Mucosa of rectum (tissue), 2 donors: ENCODE results near the gene OTUD4.

Source experiments
- H3K27ac ChIP-seq, 2 donors: one replicate each; pipeline ENCODE4 v1.7.0; 2013; ENCODE audit warnings: inconsistent platforms in 2 of 2, low read depth in 2 of 2, low read length in 2 of 2
- H3K27me3 ChIP-seq, 2 donors: one replicate each; pipeline ENCODE4 v1.7.0; 2013; ENCODE audit warnings: low read length in 2 of 2; ENCODE audit not compliant: control insufficient read depth in 2 of 2, insufficient read depth in 2 of 2
- H3K36me3 ChIP-seq, 2 donors: one replicate each; pipeline ENCODE4 v1.7.0; 2013; ENCODE audit warnings: low read length in 2 of 2; ENCODE audit not compliant: control insufficient read depth in 2 of 2, insufficient read depth in 2 of 2
- H3K4me1 ChIP-seq, 2 donors: one replicate each; pipeline ENCODE4 v1.7.0; 2013; ENCODE audit warnings: low read length in 2 of 2, mild to moderate bottlenecking in 1 of 2; ENCODE audit not compliant: control insufficient read depth in 2 of 2, insufficient read depth in 2 of 2
- H3K4me3 ChIP-seq, 2 donors: one replicate each; pipeline ENCODE4 v1.7.0; 2013; ENCODE audit warnings: low read length in 2 of 2
- H3K9ac ChIP-seq, 2 donors: one replicate each; pipeline ENCODE4 v1.7.0; 2013; ENCODE audit warnings: low read length in 2 of 2, low read depth in 1 of 2, mild to moderate bottlenecking in 1 of 2
- H3K9me3 ChIP-seq, 2 donors: one replicate each; pipeline ENCODE4 v1.7.0; 2013; ENCODE audit warnings: low read length in 2 of 2; ENCODE audit not compliant: control insufficient read depth in 2 of 2
- donor health status: healthy.
- donor health status: Normal muscosa, but diverticular disease.

OTUD4 gene

DNA sequence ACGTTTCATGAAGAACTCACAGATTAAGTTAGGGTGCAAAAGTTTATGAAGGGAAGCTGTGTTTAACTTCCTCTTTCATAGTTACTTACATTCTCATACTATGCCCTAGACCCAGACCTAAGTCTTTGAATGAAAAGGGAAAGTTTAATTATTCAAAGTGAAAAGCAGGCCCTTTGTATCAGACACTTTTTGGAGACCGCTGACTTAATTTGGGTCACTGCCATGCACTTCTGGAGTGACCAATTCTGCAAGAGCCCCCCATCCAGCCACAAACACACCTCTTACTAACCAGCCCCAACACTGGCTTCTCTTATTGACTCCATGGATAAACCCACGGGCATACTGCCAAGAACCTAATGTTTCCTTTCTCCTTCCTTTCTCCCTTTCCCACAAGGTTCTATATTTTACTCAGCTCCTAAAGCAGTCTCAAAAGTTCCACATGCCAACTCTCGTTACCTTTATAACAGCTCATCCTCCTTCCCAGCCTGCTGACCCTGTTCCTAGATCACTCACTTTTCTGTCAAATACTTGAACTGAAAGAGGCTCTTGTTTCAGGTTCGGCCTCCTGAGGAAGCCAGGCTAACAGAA, 47.8 kb downstream of the OTUD4 start:
- H3K9me3 ChIP-seq: no peaks in the 10 kb centered on the region
- H3K9ac ChIP-seq: no peak overlapping the region
- no peaks in the 10 kb centered on the region for H3K27me3 ChIP-seq
- no peak overlapping the region for H3K4me3 ChIP-seq
- peaks cover 4 to 16% of the 10 kb centered on the region in 2 donors for H3K36me3 ChIP-seq
- no peaks in the 10 kb centered on the region for H3K4me1 ChIP-seq
- no peak overlapping the region for H3K27ac ChIP-seq

DNA sequence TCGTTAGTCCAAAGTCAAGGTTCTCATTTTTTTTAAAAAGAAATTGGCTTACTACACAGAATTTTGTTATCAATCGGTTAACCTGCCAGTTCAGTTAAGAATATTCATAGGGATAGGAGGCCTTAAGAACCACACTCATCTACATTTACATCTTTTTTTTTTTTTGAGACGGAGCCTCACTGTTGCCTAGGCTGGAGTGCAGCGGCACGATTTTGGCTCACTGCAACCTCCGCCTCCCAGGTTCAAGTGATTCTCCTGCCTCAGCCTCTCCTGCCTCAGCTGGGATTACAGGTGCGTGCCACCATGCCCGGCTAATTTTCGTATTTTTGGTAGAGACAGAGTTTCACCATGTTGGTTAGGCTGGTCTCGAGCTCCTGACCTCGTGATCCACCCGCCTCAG, 48.5 kb downstream of the OTUD4 start:
- Histone ChIP-seq H3K27me3 (no peaks in the 10 kb centered on the region), H3K27ac (no peak overlapping the region)

DNA sequence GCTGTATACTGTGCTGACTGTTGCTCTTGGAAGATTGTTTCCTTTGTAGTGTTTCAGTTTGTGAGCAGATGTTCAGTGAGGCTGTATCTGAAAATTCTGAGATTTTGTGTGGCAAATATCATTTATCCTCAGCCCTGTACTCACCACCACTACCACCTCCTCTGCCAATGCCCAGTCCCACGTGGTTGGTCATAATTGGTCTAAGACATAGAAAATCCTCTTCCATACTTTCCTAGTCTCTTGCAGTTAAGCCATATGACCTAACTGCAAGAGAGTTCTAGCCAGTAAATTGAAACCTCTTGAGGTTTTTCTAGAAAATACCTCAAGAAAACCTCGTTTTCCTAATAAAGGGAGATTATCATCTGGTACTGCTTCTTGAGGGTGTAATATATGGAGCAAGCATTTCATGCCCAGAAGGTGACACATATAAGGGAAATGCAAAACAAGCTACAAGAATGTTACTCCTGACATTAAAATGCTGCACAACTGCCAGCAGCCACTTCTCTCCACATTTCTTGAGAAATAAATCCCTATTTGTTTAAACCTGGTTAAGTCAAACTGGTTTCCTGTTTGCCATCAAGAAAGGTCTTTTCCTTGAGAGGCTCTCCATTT, 49.5 kb downstream of the OTUD4 start:
- Histone ChIP-seq H3K9ac (no peak overlapping the region), H3K4me3 (no peak overlapping the region), H3K9me3 (no peaks in the 10 kb centered on the region), H3K27me3 (no peaks in the 10 kb centered on the region), H3K4me1 (no peaks in the 10 kb centered on the region), H3K36me3 (peaks cover 12 to 29% of the 10 kb centered on the region in 2 donors), H3K27ac (no peak overlapping the region)

More for the DNA sequence above, 48.5 kb downstream of the OTUD4 start:
- H3K4me3 ChIP-seq: no peak overlapping the region
- no peak overlapping the region for H3K9ac ChIP-seq
- no peaks in the 10 kb centered on the region for H3K4me1 ChIP-seq
- H3K36me3 ChIP-seq: peaks cover 5 to 20% of the 10 kb centered on the region in 2 donors
- H3K9me3 ChIP-seq: no peaks in the 10 kb centered on the region

DNA sequence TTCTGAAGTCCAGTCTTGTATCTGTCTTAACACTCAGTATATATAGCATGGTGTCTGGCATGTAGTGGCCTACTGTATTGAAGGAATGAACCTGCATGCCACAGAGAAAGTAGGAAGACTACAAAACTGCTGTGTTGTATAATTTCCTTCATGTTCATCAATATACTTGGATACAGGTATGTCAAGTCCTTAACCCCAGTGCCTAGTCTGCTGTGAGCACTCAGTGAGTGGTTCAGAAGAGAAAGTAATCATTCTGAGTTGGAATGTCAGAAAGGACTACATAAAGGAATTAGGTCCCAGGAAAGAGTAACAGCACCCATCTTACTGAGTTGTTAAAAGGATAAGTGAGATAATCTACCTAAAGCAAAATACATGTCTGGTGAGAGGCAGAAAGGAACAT, 50.3 kb downstream of the OTUD4 start:
- no peak overlapping the region for H3K27ac ChIP-seq
- peaks cover 14 to 36% of the 10 kb centered on the region in 2 donors for H3K36me3 ChIP-seq
- no peaks in the 10 kb centered on the region for H3K27me3 ChIP-seq
- no peak overlapping the region for H3K9ac ChIP-seq
- no peaks in the 10 kb centered on the region for H3K9me3 ChIP-seq
- no peaks in the 10 kb centered on the region for H3K4me1 ChIP-seq
- no peak overlapping the region for H3K4me3 ChIP-seq

DNA sequence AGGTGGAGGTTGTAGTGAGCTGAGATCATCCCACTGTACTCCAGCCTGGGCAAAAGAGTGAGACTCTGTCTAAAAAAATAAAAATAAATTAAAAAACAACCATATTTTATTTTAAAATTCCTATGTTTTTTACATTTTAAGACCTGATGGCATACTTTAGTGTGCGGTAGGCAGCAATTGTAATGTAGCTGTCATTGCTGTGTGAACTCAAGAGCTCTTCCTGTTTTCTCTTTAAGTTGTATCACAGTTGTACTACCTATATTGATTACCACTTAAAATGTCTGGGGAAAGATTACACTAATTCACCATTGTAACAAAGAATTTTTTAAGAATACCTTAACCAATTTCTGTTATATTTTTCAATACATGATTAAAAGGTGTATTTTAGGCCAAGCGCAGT, 55.0 kb downstream of the OTUD4 start:
- no peaks in the 10 kb centered on the region for H3K9me3 ChIP-seq
- H3K27me3 ChIP-seq: no peaks in the 10 kb centered on the region
- H3K36me3 ChIP-seq: peaks cover 36 to 66% of the 10 kb centered on the region in 2 donors
- no peak overlapping the region for H3K9ac ChIP-seq
- no peak overlapping the region for H3K4me3 ChIP-seq
- no peaks in the 10 kb centered on the region for H3K4me1 ChIP-seq
- no peak overlapping the region for H3K27ac ChIP-seq

DNA sequence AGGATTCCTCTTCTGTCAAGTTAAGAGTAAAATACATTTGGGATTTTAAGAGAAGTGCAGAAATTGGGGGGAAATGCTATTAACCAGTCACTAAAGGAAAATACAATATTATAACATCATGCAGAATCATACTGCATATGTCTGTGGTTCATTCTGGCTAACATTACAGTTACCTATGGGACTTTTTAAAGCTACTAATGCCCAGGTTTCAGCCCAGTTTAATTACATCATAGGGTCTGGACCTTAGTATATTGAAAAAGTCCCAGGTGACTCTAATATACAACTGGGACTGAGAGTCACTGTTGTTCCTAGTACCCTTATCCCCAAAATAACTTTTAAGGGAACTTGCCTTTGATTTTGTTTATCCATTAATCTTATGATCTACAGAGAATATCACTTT, 72.3 kb downstream of the OTUD4 start:
- Histone ChIP-seq H3K27ac (no peak overlapping the region), H3K4me1 (no peaks in the 10 kb centered on the region), H3K9me3 (no peaks in the 10 kb centered on the region), H3K36me3 (peaks cover 49 to 66% of the 10 kb centered on the region in 2 donors), H3K4me3 (no peak overlapping the region), H3K27me3 (no peaks in the 10 kb centered on the region), H3K9ac (no peak overlapping the region)

DNA sequence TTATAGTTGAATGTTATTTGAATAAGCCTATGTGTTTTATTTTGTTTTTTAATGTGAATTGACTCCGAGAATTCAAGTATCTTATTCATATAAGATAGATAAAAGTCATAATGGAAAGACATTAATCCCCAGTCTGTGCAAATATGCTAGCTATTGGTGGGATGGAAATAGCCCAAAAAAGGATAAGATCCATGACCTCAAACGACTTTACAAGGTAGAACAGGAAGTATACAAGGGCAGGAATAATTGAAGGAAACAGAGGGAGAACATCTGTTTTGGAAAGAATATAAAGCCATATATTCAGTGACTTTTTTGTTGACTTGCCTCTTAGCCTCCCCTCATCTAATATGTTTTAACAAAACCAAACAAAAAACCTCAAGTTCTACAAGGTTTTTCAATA, 73.3 kb downstream of the OTUD4 start:
- H3K9ac ChIP-seq: no peak overlapping the region
- peaks cover 40 to 57% of the 10 kb centered on the region in 2 donors for H3K36me3 ChIP-seq
- no peak overlapping the region for H3K27ac ChIP-seq
- H3K27me3 ChIP-seq: no peaks in the 10 kb centered on the region
- H3K9me3 ChIP-seq: no peaks in the 10 kb centered on the region
- no peaks in the 10 kb centered on the region for H3K4me1 ChIP-seq
- no peak overlapping the region for H3K4me3 ChIP-seq

DNA sequence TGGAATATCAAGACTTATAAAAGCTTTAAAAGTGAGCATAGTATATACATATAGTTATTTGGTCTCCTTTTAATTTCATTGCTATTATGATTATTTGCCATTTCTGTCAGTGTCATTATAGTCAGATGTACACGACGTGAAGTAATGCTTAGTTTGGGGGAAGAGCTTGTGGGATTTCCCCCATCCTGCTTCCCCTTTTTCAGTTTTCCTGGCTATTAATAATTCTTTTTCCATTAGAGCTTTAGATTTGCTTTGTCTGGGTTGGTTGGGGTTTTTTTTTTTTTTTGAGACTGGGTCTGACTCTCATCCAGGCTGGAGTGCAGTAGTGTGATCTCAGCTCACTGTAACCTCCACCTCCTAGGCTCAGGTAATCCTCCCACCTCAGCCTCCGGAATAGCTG, 76.9 kb downstream of the OTUD4 start:
- H3K4me1 ChIP-seq: peaks cover 7 to 8% of the 10 kb centered on the region in 2 donors
- H3K4me3 ChIP-seq: no peak overlapping the region
- H3K9me3 ChIP-seq: no peaks in the 10 kb centered on the region
- no peak overlapping the region for H3K9ac ChIP-seq
- H3K27me3 ChIP-seq: no peaks in the 10 kb centered on the region
- H3K36me3 ChIP-seq: peaks cover 21 to 27% of the 10 kb centered on the region in 2 donors
- no peak overlapping the region for H3K27ac ChIP-seq

DNA sequence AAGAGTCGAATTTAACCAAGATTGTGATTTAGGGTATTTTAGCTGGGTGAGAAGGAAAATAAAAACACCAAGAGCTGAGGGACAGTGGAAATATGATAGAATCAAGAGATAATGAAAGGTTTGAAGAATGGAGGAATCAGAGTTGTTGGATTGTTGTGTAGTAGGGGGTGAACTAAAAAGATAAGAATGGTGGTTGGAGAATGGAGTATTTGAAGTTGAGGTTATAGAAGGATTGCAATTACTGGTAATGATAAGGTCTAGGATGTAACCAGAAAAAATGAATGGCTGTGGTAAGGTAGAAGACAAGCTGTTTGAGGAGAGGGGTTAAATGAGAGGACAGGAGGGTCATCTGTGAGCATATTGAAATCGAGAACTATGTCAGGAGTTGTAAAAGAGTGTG, 77.8 kb downstream of the OTUD4 start:
- Histone ChIP-seq H3K4me1 (peaks cover 7 to 8% of the 10 kb centered on the region in 2 donors), H3K27me3 (no peaks in the 10 kb centered on the region), H3K36me3 (peaks cover 14 to 20% of the 10 kb centered on the region in 2 donors), H3K4me3 (no peak overlapping the region), H3K9me3 (no peaks in the 10 kb centered on the region), H3K9ac (no peak overlapping the region), H3K27ac (no peak overlapping the region)

DNA sequence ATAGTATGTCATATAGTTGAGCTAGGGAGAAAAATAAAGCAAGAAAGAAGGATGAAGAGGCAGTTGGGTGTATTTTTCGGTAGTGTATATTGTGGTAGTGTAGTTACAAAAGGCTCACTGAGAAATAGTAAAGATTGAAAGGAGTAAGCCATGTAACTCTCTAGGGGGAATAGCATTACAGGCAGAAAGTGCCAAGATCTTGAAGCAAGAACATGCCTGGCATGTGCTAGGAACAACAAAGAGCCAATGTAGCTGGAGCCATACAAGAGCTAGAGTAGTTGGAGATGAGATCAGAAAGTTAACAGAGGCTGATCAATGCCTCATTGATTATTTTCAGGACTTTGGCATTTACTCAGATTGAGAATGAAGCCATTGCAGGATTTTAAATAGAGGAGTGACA, 79.3 kb downstream of the OTUD4 start:
- no peaks in the 10 kb centered on the region for H3K27me3 ChIP-seq
- no peaks in the 10 kb centered on the region for H3K9me3 ChIP-seq
- H3K4me3 ChIP-seq: no peak overlapping the region
- H3K36me3 ChIP-seq: peaks cover 9% of the 10 kb centered on the region in 2 donors
- peaks cover 10 to 19% of the 10 kb centered on the region in 2 donors for H3K4me1 ChIP-seq
- H3K9ac ChIP-seq: no peak overlapping the region
- no peak overlapping the region for H3K27ac ChIP-seq
